Thyroid gland (tissue), 4 donors: ENCODE measurements around the gene HIPK2. TPM values are rescaled to one million over a fixed set of nuclear protein-coding genes. Genes with fewer than 3 reads are reported as not detected.

Experiments
- DNase-seq, 2 donors: peaks; one replicate each; pipeline ENCODE4 v3.0.0-alpha.2; 2019
- H3K27ac ChIP-seq, 3 donors: fragments of 200-600 bp; sonication (generic); 1 replicate in 2 of 3; 2 replicates in 1 of 3; pipeline ENCODE4 v1.5.1; 2016 to 2019; ENCODE audit warnings: mild to moderate bottlenecking in 1 of 3, moderate library complexity in 1 of 3
- H3K27me3 ChIP-seq: fragments of 200-600 bp; sonication (generic); one replicate; pipeline ENCODE4 v1.5.1; 2019
- H3K36me3 ChIP-seq, 2 donors: fragments of 200-600 bp; sonication (generic); one replicate each; pipeline ENCODE4 v1.5.1; 2016 to 2019
- H3K4me1 ChIP-seq, 2 donors: fragments of 200-600 bp; sonication (generic); one replicate each; pipeline ENCODE4 v1.5.1; 2017 to 2019
- H3K4me3 ChIP-seq, 3 donors: fragments of 200-600 bp; sonication (generic); replicated peaks in 1 of 3; 1 replicate in 2 of 3; 2 replicates in 1 of 3; pipeline ENCODE4 v1.5.1; 2016; ENCODE audit warnings: mild to moderate bottlenecking in 1 of 3
- H3K9me3 ChIP-seq: fragments of 200-600 bp; sonication (generic); one replicate; pipeline ENCODE4 v1.5.1; 2017
- CTCF ChIP-seq, 6 experiments: fragments of 200-600 bp in 3 of 6; fragments of 450-650 bp in 3 of 6; sonication (generic) in 3 of 6; IDR thresholded peaks; one replicate each; pipeline ENCODE4 v1.5.1; 2016 to 2019; ENCODE audit warnings: antibody characterized with exemption in 6 of 6, mild to moderate bottlenecking in 2 of 6, inconsistent platforms in 1 of 6, moderate library complexity in 1 of 6
- POLR2A ChIP-seq, 2 donors: fragments of 450-650 bp; IDR thresholded peaks; one replicate each; pipeline ENCODE4 v1.6.1; 2017; ENCODE audit warnings: antibody characterized with exemption in 2 of 2, mild to moderate bottlenecking in 2 of 2, moderate library complexity in 1 of 2
- WGBS, 2 donors: methylation state at CpG; one replicate each; pipeline ENCODE4 v1.1.5; 2017; 5-methylcytosine and 5-hydroxymethylcytosine counted together
- intact Hi-C: fragments of 100-400 bp; cut with DNase I; formaldehyde crosslinking; loops from one replicate; pipeline ENCODE4 v1.15.1; 2023
- total RNA-seq, 4 donors: library from RNA; depleted of rRNA; stranded (reverse); fragments of >200 nt; gene quantifications; one replicate each; pipeline ENCODE4 v1.2.3, GENCODE V29; 2016

HIPK2 gene
- total RNA-seq, 4 donors from 2014 or later, result 31.3 to 58.5 (median 41.0) TPM

GRCh38 chr7:139749545-139749944 is 28.3 kb downstream of the HIPK2 start:
- H3K4me3 ChIP-seq, result no peak overlapping the region
- no peaks in the 10 kb centered on the region for H3K27me3 ChIP-seq
- H3K27ac ChIP-seq, result no peak overlapping the region
- peaks cover 9 to 13% of the 10 kb centered on the region in 2 donors for H3K4me1 ChIP-seq
- no peaks in the 10 kb centered on the region for H3K36me3 ChIP-seq
- no peak for DNase-seq
- TF ChIP-seq POLR2A (IDR thresholded peaks at IDR 0.05) (no peak), CTCF (IDR thresholded peaks at IDR 0.05) (no peak)
- no peaks in the 10 kb centered on the region for H3K9me3 ChIP-seq
- intact Hi-C loops, result no loop called here
- 93 to 95% methylated on average over 10 of the region's 10 CpGs for WGBS, 2 donors

GRCh38 chr7:139748941-139749340 is 28.9 kb downstream of the HIPK2 start:
- DNase-seq, result no peak
- 86 to 90% methylated on average over 5 of the region's 5 CpGs for WGBS, 2 donors
- intact Hi-C loops, result no loop called here
- Histone ChIP-seq H3K27me3 (no peaks in the 10 kb centered on the region), H3K4me1 (peaks cover 9 to 13% of the 10 kb centered on the region in 2 donors), H3K27ac (no peak overlapping the region), H3K36me3 (no peaks in the 10 kb centered on the region), H3K9me3 (no peaks in the 10 kb centered on the region), H3K4me3 (no peak overlapping the region)
- TF ChIP-seq POLR2A (IDR thresholded peaks at IDR 0.05), result no peak
- no peak for TF ChIP-seq CTCF (IDR thresholded peaks at IDR 0.05)

GRCh38 chr7:139748373-139748765 is 29.4 kb downstream of the HIPK2 start:
- Histone ChIP-seq H3K27me3 (no peaks in the 10 kb centered on the region), H3K9me3 (no peaks in the 10 kb centered on the region), H3K36me3 (no peaks in the 10 kb centered on the region), H3K4me1 (peaks cover 9 to 11% of the 10 kb centered on the region in 2 donors), H3K27ac (no peak overlapping the region), H3K4me3 (no peak overlapping the region)
- WGBS, 2 donors, result 88 to 96% methylated on average over 9 of the region's 9 CpGs
- DNase-seq, result no peak
- TF ChIP-seq POLR2A (IDR thresholded peaks at IDR 0.05) (no peak), CTCF (IDR thresholded peaks at IDR 0.05) (no peak)
- intact Hi-C loops, result no loop called here

- no peak overlapping the region for H3K4me3 ChIP-seq
- H3K9me3 ChIP-seq, result no peaks in the 10 kb centered on the region
- TF ChIP-seq CTCF (IDR thresholded peaks at IDR 0.05) (no peak), POLR2A (IDR thresholded peaks at IDR 0.05) (no peak)
- WGBS, 2 donors, result 93 to 95% methylated on average over 13 of the region's 13 CpGs
- H3K27ac ChIP-seq, result no peak overlapping the region
- peaks cover 9 to 12% of the 10 kb centered on the region in 2 donors for H3K4me1 ChIP-seq
- no peaks in the 10 kb centered on the region for H3K27me3 ChIP-seq
- DNase-seq, result no peak
- intact Hi-C loops, result no loop called here
- H3K36me3 ChIP-seq, result no peaks in the 10 kb centered on the region
Observed at GRCh38 chr7:139747662-139748372, 30.0 kb downstream of the HIPK2 start.

GRCh38 chr7:139746652-139747051 is 31.1 kb downstream of the HIPK2 start:
- no peaks in the 10 kb centered on the region for H3K9me3 ChIP-seq
- H3K27me3 ChIP-seq, result no peaks in the 10 kb centered on the region
- H3K36me3 ChIP-seq, result no peaks in the 10 kb centered on the region
- H3K4me3 ChIP-seq, result no peak overlapping the region
- TF ChIP-seq POLR2A (IDR thresholded peaks at IDR 0.05) (no peak), CTCF (IDR thresholded peaks at IDR 0.05) (no peak)
- H3K27ac ChIP-seq, result no peak overlapping the region
- WGBS, 2 donors, result 95 to 97% methylated on average over 8 of the region's 8 CpGs
- no peak for DNase-seq
- intact Hi-C loops, result no loop called here
- H3K4me1 ChIP-seq, result peaks cover 14 to 17% of the 10 kb centered on the region in 2 donors
